Measurements from ENCODE around the gene DPF3.

DPF3 gene

DNA sequence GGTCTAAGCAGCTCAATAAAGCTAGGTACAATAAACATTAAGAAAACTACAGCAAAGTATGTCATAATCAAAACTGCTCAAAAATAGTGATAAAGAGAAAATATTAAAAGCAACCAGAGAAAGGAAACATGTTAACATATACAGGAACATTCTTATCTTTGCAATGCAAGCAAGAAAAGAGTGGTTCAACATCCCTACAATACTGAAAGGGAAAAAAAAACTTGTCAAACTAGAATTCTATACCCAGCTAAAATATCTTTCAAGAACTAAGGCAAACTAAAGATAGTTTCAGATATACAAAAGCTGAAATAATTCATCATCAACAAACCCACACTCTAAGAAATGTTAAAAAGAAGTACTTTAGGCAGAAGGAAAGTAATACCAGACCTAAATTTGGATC lies 134.2 kb downstream of the DPF3 start:
- H3K36me3 ChIP-seq (ENCODE audit: control insufficient read depth in 5 of 5, insufficient read depth in 5 of 5, low read length in 5 of 5), result peaks cover 0 to 4% (median 0%) of the 10 kb centered on the region in 5 donors
- H3K9me3 ChIP-seq (ENCODE audit: control insufficient read depth in 5 of 5, low read length in 5 of 5), result peaks cover 17 to 28% (median 22%) of the 10 kb centered on the region in 5 donors
- no peak overlapping the region for H3K27ac ChIP-seq (ENCODE audit: low read depth, low read length)

GRCh38 chr14:72758993-72759392 lies 134.9 kb downstream of the DPF3 start:
- Histone ChIP-seq H3K4me1 (ENCODE audit: control insufficient read depth in 5 of 5, insufficient read depth in 5 of 5, low read length in 5 of 5) (no peaks in the 10 kb centered on the region), H3K27ac (ENCODE audit: low read depth, low read length) (no peak overlapping the region), H3K9ac (ENCODE audit: low read length in 5 of 5) (no peak overlapping the region), H3K4me3 (ENCODE audit: low read depth in 1 of 5, low read length in 5 of 5) (peak overlapping the region in 1 of 5 donors; percentile 33), H3K36me3 (ENCODE audit: control insufficient read depth in 5 of 5, insufficient read depth in 5 of 5, low read length in 5 of 5) (peaks cover 0 to 4% (median 0%) of the 10 kb centered on the region in 5 donors), H3K27me3 (ENCODE audit: control insufficient read depth in 5 of 5, insufficient read depth in 4 of 5, low read length in 5 of 5) (no peaks in the 10 kb centered on the region), H3K9me3 (ENCODE audit: control insufficient read depth in 5 of 5, low read length in 5 of 5) (peaks cover 17 to 28% (median 22%) of the 10 kb centered on the region in 5 donors)

More for the DNA sequence above, 134.2 kb downstream of the DPF3 start:
- no peak overlapping the region for H3K9ac ChIP-seq (ENCODE audit: low read length in 5 of 5)
- no peaks in the 10 kb centered on the region for H3K27me3 ChIP-seq (ENCODE audit: control insufficient read depth in 5 of 5, insufficient read depth in 4 of 5, low read length in 5 of 5)
- H3K4me3 ChIP-seq (ENCODE audit: low read depth in 1 of 5, low read length in 5 of 5), result peak overlapping the region in 1 of 5 donors; percentile 33
- no peaks in the 10 kb centered on the region for H3K4me1 ChIP-seq (ENCODE audit: control insufficient read depth in 5 of 5, insufficient read depth in 5 of 5, low read length in 5 of 5)

DNA sequence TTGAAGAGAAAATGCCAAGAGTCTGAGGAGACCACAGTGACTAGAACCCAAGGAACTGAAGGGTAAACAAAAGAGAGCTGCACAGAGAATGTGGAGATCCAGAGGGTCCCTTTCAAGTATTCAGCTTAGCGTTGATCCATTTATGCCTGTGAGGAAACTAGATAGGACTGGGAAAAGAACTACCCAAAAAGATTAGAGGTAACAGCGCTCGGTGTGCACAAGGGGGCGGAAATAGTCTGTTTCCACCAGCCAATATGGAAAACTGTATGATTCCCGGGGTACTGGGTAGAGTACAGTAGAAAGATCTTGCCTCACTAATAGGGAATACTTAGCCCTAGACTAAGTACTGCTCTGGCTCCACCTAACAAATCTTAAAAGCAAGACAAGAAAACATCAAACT lies 135.5 kb downstream of the DPF3 start:
- Histone ChIP-seq H3K27me3 (ENCODE audit: control insufficient read depth in 5 of 5, insufficient read depth in 4 of 5, low read length in 5 of 5) (no peaks in the 10 kb centered on the region), H3K4me1 (ENCODE audit: control insufficient read depth in 5 of 5, insufficient read depth in 5 of 5, low read length in 5 of 5) (no peaks in the 10 kb centered on the region), H3K4me3 (ENCODE audit: low read depth in 1 of 5, low read length in 5 of 5) (peak overlapping the region in 1 of 5 donors; percentile 33), H3K9ac (ENCODE audit: low read length in 5 of 5) (no peak overlapping the region), H3K36me3 (ENCODE audit: control insufficient read depth in 5 of 5, insufficient read depth in 5 of 5, low read length in 5 of 5) (peaks cover 0 to 4% (median 0%) of the 10 kb centered on the region in 5 donors), H3K9me3 (ENCODE audit: control insufficient read depth in 5 of 5, low read length in 5 of 5) (peaks cover 17 to 28% (median 22%) of the 10 kb centered on the region in 5 donors), H3K27ac (ENCODE audit: low read depth, low read length) (no peak overlapping the region)

DNA sequence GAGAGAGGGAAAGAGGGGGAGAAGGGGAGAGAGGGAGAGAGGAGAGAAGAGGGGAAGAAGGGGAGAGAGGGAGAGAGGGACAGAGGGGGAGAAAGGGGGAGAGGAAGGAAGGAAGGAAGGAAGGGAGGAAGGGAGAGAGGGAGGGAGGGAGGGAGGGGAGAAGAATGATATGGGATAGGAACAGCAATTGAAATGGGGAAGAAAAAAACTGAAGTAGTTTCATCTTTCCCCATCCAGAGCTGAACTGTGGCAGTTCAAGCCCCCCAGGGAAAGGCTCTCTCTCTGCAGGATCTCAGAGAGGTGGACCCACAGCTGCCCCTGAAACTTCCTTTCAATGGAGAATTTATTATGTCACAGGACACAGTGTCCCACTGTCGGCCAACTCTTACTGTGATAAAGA lies 136.9 kb downstream of the DPF3 start:
- H3K27ac ChIP-seq (ENCODE audit: low read depth, low read length), result no peak overlapping the region
- H3K27me3 ChIP-seq (ENCODE audit: control insufficient read depth in 5 of 5, insufficient read depth in 4 of 5, low read length in 5 of 5), result no peaks in the 10 kb centered on the region
- peaks cover 15 to 28% (median 21%) of the 10 kb centered on the region in 5 donors for H3K9me3 ChIP-seq (ENCODE audit: control insufficient read depth in 5 of 5, low read length in 5 of 5)
- no peaks in the 10 kb centered on the region for H3K4me1 ChIP-seq (ENCODE audit: control insufficient read depth in 5 of 5, insufficient read depth in 5 of 5, low read length in 5 of 5)
- no peak overlapping the region for H3K4me3 ChIP-seq (ENCODE audit: low read depth in 1 of 5, low read length in 5 of 5)
- peaks cover 0 to 4% (median 0%) of the 10 kb centered on the region in 5 donors for H3K36me3 ChIP-seq (ENCODE audit: control insufficient read depth in 5 of 5, insufficient read depth in 5 of 5, low read length in 5 of 5)
- H3K9ac ChIP-seq (ENCODE audit: low read length in 5 of 5), result no peak overlapping the region

DNA sequence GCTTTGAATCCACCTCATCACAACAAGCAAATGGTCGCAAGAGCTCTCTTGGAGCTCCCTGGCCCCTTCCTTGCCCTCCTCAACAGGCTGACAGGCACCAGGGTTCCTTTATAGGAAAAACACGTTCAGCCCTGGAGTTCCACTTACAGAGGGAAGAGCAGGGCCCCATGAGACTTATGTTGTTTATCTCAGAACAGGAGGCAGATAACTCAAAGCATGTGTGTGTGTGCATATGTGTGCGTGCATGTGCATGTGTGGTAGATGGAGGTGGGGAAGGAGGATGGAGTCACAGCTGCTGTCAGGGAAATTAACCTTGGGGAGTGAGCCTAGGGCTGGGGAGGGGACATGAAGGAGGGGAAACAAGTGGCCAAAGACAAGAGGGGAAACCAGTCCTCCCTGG lies 138.1 kb downstream of the DPF3 start:
- H3K9me3 ChIP-seq (ENCODE audit: control insufficient read depth in 5 of 5, low read length in 5 of 5), result peaks cover 15 to 28% (median 21%) of the 10 kb centered on the region in 5 donors
- no peak overlapping the region for H3K9ac ChIP-seq (ENCODE audit: low read length in 5 of 5)
- no peak overlapping the region for H3K27ac ChIP-seq (ENCODE audit: low read depth, low read length)
- H3K4me1 ChIP-seq (ENCODE audit: control insufficient read depth in 5 of 5, insufficient read depth in 5 of 5, low read length in 5 of 5), result no peaks in the 10 kb centered on the region
- H3K36me3 ChIP-seq (ENCODE audit: control insufficient read depth in 5 of 5, insufficient read depth in 5 of 5, low read length in 5 of 5), result peaks cover 0 to 4% (median 0%) of the 10 kb centered on the region in 5 donors
- no peaks in the 10 kb centered on the region for H3K27me3 ChIP-seq (ENCODE audit: control insufficient read depth in 5 of 5, insufficient read depth in 4 of 5, low read length in 5 of 5)
- no peak overlapping the region for H3K4me3 ChIP-seq (ENCODE audit: low read depth in 1 of 5, low read length in 5 of 5)

DNA sequence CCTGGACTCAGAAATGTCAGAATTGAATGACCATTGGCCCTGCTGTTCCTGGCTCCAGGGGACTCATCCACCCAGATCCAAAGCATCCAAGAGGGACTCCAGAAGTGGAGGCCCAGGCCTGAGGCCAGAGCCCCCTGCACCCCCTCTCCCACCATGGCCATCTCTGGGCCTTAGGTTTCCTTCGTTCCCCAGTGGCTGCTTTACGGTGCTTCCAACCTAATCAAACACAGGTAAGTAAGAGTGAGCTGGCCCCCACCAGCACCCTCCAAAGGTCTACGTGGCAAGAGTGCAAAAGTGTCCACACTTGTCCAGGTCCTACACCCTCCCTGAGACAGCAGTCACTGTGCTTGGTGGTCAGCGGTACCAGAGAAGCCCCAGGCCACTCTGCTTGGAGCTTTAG lies 139.0 kb downstream of the DPF3 start:
- no peaks in the 10 kb centered on the region for H3K27me3 ChIP-seq (ENCODE audit: control insufficient read depth in 5 of 5, insufficient read depth in 4 of 5, low read length in 5 of 5)
- no peak overlapping the region for H3K9ac ChIP-seq (ENCODE audit: low read length in 5 of 5)
- H3K9me3 ChIP-seq (ENCODE audit: control insufficient read depth in 5 of 5, low read length in 5 of 5), result peaks cover 10 to 21% (median 16%) of the 10 kb centered on the region in 5 donors
- no peak overlapping the region for H3K4me3 ChIP-seq (ENCODE audit: low read depth in 1 of 5, low read length in 5 of 5)
- H3K36me3 ChIP-seq (ENCODE audit: control insufficient read depth in 5 of 5, insufficient read depth in 5 of 5, low read length in 5 of 5), result peaks cover 0 to 4% (median 0%) of the 10 kb centered on the region in 5 donors
- H3K4me1 ChIP-seq (ENCODE audit: control insufficient read depth in 5 of 5, insufficient read depth in 5 of 5, low read length in 5 of 5), result no peaks in the 10 kb centered on the region
- no peak overlapping the region for H3K27ac ChIP-seq (ENCODE audit: low read depth, low read length)

DNA sequence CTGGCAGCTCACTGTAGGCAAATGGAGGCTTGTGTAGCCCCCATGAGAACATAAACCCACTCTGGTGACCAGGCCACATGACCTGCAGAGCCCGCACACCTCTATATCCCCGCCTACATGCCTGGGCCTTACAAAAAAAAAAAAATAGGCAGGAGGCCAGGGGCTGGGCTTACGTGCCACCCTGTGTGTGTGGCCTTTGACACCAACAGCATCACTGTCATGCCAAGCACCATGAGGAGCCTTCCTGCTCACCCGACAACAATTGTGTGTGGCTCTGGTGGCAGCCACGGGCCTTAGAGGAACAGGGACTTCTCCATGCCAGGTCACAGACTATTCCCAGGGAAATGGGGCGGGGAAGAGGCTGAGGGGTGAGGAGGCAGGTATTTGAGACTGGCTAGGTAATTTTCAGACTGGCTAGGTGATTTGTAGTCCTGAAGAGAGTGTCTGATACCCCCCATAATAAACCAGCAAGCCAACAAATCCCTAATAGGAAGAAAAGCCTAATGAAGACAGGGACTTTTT lies 140.0 kb downstream of the DPF3 start:
- no peak overlapping the region for H3K9ac ChIP-seq (ENCODE audit: low read length in 5 of 5)
- no peaks in the 10 kb centered on the region for H3K36me3 ChIP-seq (ENCODE audit: control insufficient read depth in 5 of 5, insufficient read depth in 5 of 5, low read length in 5 of 5)
- peaks cover 0 to 11% (median 7%) of the 10 kb centered on the region in 5 donors for H3K9me3 ChIP-seq (ENCODE audit: control insufficient read depth in 5 of 5, low read length in 5 of 5)
- H3K27ac ChIP-seq (ENCODE audit: low read depth, low read length), result no peak overlapping the region
- H3K27me3 ChIP-seq (ENCODE audit: control insufficient read depth in 5 of 5, insufficient read depth in 4 of 5, low read length in 5 of 5), result no peaks in the 10 kb centered on the region
- H3K4me3 ChIP-seq (ENCODE audit: low read depth in 1 of 5, low read length in 5 of 5), result no peak overlapping the region
- no peaks in the 10 kb centered on the region for H3K4me1 ChIP-seq (ENCODE audit: control insufficient read depth in 5 of 5, insufficient read depth in 5 of 5, low read length in 5 of 5)

GRCh38 chr14:72753044-72753710 lies 140.7 kb downstream of the DPF3 start:
- Histone ChIP-seq H3K27ac (ENCODE audit: low read depth, low read length) (no peak overlapping the region), H3K9me3 (ENCODE audit: control insufficient read depth in 5 of 5, low read length in 5 of 5) (peaks cover 0 to 4% (median under 1%) of the 10 kb centered on the region in 5 donors), H3K36me3 (ENCODE audit: control insufficient read depth in 5 of 5, insufficient read depth in 5 of 5, low read length in 5 of 5) (no peaks in the 10 kb centered on the region), H3K27me3 (ENCODE audit: control insufficient read depth in 5 of 5, insufficient read depth in 4 of 5, low read length in 5 of 5) (no peaks in the 10 kb centered on the region), H3K9ac (ENCODE audit: low read length in 5 of 5) (no peak overlapping the region), H3K4me1 (ENCODE audit: control insufficient read depth in 5 of 5, insufficient read depth in 5 of 5, low read length in 5 of 5) (no peaks in the 10 kb centered on the region), H3K4me3 (ENCODE audit: low read depth in 1 of 5, low read length in 5 of 5) (no peak overlapping the region)

DNA sequence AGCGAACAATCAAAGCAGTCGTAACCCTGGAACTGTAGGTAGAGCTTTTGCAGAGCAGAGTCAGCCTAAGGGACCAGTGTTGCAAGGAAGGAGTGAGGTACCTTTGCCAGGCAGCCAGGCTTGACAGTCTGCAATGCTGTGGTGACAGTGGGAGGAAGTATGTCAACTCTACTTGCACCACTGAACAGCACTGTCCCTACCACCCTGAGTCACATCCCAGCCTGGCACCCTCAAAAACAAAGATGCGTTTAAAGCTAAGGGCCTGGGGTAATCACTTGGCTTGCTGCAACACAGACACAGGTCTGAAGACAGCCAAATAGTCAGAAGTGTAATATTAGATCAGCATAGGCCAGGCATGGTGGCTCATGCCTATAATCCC lies 141.9 kb downstream of the DPF3 start:
- no peaks in the 10 kb centered on the region for H3K4me1 ChIP-seq (ENCODE audit: control insufficient read depth in 5 of 5, insufficient read depth in 5 of 5, low read length in 5 of 5)
- H3K27ac ChIP-seq (ENCODE audit: low read depth, low read length), result no peak overlapping the region
- H3K9me3 ChIP-seq (ENCODE audit: control insufficient read depth in 5 of 5, low read length in 5 of 5), result no peaks in the 10 kb centered on the region
- no peak overlapping the region for H3K4me3 ChIP-seq (ENCODE audit: low read depth in 1 of 5, low read length in 5 of 5)
- no peaks in the 10 kb centered on the region for H3K27me3 ChIP-seq (ENCODE audit: control insufficient read depth in 5 of 5, insufficient read depth in 4 of 5, low read length in 5 of 5)
- H3K9ac ChIP-seq (ENCODE audit: low read length in 5 of 5), result no peak overlapping the region
- H3K36me3 ChIP-seq (ENCODE audit: control insufficient read depth in 5 of 5, insufficient read depth in 5 of 5, low read length in 5 of 5), result no peaks in the 10 kb centered on the region

- no peak overlapping the region for H3K4me3 ChIP-seq (ENCODE audit: low read depth in 1 of 5, low read length in 5 of 5)
- no peaks in the 10 kb centered on the region for H3K36me3 ChIP-seq (ENCODE audit: control insufficient read depth in 5 of 5, insufficient read depth in 5 of 5, low read length in 5 of 5)
- no peak overlapping the region for H3K9ac ChIP-seq (ENCODE audit: low read length in 5 of 5)
- H3K9me3 ChIP-seq (ENCODE audit: control insufficient read depth in 5 of 5, low read length in 5 of 5), result no peaks in the 10 kb centered on the region
- H3K4me1 ChIP-seq (ENCODE audit: control insufficient read depth in 5 of 5, insufficient read depth in 5 of 5, low read length in 5 of 5), result no peaks in the 10 kb centered on the region
- no peak overlapping the region for H3K27ac ChIP-seq (ENCODE audit: low read depth, low read length)
- H3K27me3 ChIP-seq (ENCODE audit: control insufficient read depth in 5 of 5, insufficient read depth in 4 of 5, low read length in 5 of 5), result no peaks in the 10 kb centered on the region
Observed at GRCh38 chr14:72751276-72752033, 142.4 kb downstream of the DPF3 start.

Data from subcutaneous abdominal adipose tissue (tissue), 5 donors.